ENCODE results near the gene CTSK. TPM values are rescaled to one million over a fixed set of nuclear protein-coding genes. Genes with fewer than 3 reads are reported as not detected.

The CTSK gene
- total and polyA plus RNA-seq, 2 donors from 2014 or later = 11.6 to 16.8 TPM

DNA sequence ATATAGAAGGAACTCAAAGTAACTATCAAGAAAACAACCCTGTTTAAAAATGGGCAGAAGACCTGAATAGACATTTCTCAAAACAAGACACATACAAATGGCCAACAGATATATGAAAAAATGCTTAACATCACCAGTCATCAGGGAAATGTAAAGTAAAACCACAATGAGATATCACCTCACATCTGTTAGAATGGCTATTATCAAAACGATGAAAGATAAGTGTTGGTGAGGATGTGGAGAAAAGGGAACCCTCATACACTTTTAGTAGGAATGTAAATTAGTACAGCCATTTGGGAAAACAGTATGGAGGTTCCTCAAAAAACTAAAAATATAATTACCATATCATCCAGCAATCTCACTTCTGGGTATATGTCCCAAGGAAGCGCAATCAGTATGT, 45.5 kb downstream of the CTSK start:
- H3K4me1 ChIP-seq (ENCODE audit: control insufficient read depth in 2 of 3, insufficient read depth in 2 of 3, low read depth in 1 of 3, low read length in 3 of 3) = no peaks in the 10 kb centered on the region
- no peak overlapping the region for H3K9ac ChIP-seq (ENCODE audit: low read length in 3 of 3)
- no peak for DNase-seq
- H3K9me3 ChIP-seq (ENCODE audit: control insufficient read depth in 2 of 3, insufficient read depth in 1 of 3, low read length in 3 of 3) = peaks cover 0 to 4% (median 0%) of the 10 kb centered on the region in 3 donors
- TF ChIP-seq, protein P1, sequence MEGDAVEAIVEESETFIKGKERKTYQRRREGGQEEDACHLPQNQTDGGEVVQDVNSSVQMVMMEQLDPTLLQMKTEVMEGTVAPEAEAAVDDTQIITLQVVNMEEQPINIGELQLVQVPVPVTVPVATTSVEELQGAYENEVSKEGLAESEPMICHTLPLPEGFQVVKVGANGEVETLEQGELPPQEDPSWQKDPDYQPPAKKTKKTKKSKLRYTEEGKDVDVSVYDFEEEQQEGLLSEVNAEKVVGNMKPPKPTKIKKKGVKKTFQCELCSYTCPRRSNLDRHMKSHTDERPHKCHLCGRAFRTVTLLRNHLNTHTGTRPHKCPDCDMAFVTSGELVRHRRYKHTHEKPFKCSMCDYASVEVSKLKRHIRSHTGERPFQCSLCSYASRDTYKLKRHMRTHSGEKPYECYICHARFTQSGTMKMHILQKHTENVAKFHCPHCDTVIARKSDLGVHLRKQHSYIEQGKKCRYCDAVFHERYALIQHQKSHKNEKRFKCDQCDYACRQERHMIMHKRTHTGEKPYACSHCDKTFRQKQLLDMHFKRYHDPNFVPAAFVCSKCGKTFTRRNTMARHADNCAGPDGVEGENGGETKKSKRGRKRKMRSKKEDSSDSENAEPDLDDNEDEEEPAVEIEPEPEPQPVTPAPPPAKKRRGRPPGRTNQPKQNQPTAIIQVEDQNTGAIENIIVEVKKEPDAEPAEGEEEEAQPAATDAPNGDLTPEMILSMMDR (IDR thresholded peaks at IDR 0.05; ENCODE audit: borderline replicate concordance, extremely low read depth, insufficient read depth) = no peak
- intact Hi-C loops (cut with DNase I) = no loop called here
- no peaks in the 10 kb centered on the region for H3K36me3 ChIP-seq (ENCODE audit: control insufficient read depth in 2 of 3, insufficient read depth in 3 of 3, low read length in 3 of 3)
- no peaks in the 10 kb centered on the region for H3K27me3 ChIP-seq (ENCODE audit: control insufficient read depth, insufficient read depth, low read length)
- H3K4me3 ChIP-seq (ENCODE audit: low read length in 3 of 3) = no peak overlapping the region
- no peak overlapping the region for H3K27ac ChIP-seq (ENCODE audit: low read depth in 2 of 2, low read length in 2 of 2)
- FAIRE-seq = no peak

DNA sequence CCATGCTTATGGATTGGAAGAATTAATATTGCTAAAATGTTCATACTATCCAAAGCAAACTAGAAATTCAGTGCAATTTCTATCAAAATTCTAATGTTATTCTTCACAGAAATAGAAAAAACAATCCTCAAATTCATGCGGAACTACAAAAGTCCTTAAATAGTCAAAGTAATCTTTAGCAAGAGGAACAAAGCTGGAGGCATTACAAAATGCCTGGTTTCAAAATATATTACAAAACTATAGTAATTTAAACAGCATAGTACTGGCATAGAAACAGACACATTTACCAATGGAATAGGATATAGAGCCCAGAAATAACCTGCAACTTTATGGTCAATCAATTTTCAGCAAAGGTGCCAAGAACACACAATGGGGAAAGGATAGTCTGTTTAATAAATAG, 46.3 kb downstream of the CTSK start:
- FAIRE-seq = no peak
- H3K4me1 ChIP-seq (ENCODE audit: control insufficient read depth in 2 of 3, insufficient read depth in 2 of 3, low read depth in 1 of 3, low read length in 3 of 3) = no peaks in the 10 kb centered on the region
- H3K27ac ChIP-seq (ENCODE audit: low read depth in 2 of 2, low read length in 2 of 2) = no peak overlapping the region
- no peak overlapping the region for H3K9ac ChIP-seq (ENCODE audit: low read length in 3 of 3)
- H3K27me3 ChIP-seq (ENCODE audit: control insufficient read depth, insufficient read depth, low read length) = no peaks in the 10 kb centered on the region
- intact Hi-C loops (cut with DNase I) = no loop called here
- no peak for DNase-seq
- H3K36me3 ChIP-seq (ENCODE audit: control insufficient read depth in 2 of 3, insufficient read depth in 3 of 3, low read length in 3 of 3) = no peaks in the 10 kb centered on the region
- H3K9me3 ChIP-seq (ENCODE audit: control insufficient read depth in 2 of 3, insufficient read depth in 1 of 3, low read length in 3 of 3) = peaks cover 0 to 4% (median 0%) of the 10 kb centered on the region in 3 donors
- H3K4me3 ChIP-seq (ENCODE audit: low read length in 3 of 3) = no peak overlapping the region
- TF ChIP-seq, protein P1 (IDR thresholded peaks at IDR 0.05; ENCODE audit: borderline replicate concordance, extremely low read depth, insufficient read depth) = no peak

DNA sequence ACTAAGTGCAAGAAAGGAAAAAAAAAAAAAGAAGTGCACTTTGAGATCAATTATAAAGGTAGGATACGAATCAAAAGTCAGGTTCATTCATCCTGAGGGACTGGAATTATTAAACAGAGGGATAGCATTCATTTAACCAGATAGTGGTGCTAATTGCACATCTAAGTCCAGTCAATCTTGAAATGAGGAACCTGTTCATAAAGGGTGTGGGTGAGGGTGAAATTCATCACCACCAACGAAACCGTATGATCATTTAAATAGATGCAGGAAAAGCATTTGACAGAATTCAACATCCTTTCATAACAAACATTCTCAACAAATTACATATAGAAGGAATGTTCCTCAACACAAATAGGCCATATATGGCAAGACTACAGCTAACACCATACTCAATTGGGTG, 48.0 kb downstream of the CTSK start:
- no peak overlapping the region for H3K27ac ChIP-seq (ENCODE audit: low read depth in 2 of 2, low read length in 2 of 2)

More for the DNA sequence above, 48.0 kb downstream of the CTSK start:
- FAIRE-seq = no peak
- H3K36me3 ChIP-seq (ENCODE audit: control insufficient read depth in 2 of 3, insufficient read depth in 3 of 3, low read length in 3 of 3) = no peaks in the 10 kb centered on the region
- intact Hi-C loops (cut with DNase I) = no loop called here
- H3K9me3 ChIP-seq (ENCODE audit: control insufficient read depth in 2 of 3, insufficient read depth in 1 of 3, low read length in 3 of 3) = peaks cover 0 to 4% (median 0%) of the 10 kb centered on the region in 3 donors
- no peaks in the 10 kb centered on the region for H3K27me3 ChIP-seq (ENCODE audit: control insufficient read depth, insufficient read depth, low read length)
- no peaks in the 10 kb centered on the region for H3K4me1 ChIP-seq (ENCODE audit: control insufficient read depth in 2 of 3, insufficient read depth in 2 of 3, low read depth in 1 of 3, low read length in 3 of 3)
- TF ChIP-seq, protein P1 (IDR thresholded peaks at IDR 0.05; ENCODE audit: borderline replicate concordance, extremely low read depth, insufficient read depth) = no peak
- DNase-seq = no peak
- H3K9ac ChIP-seq (ENCODE audit: low read length in 3 of 3) = no peak overlapping the region
- no peak overlapping the region for H3K4me3 ChIP-seq (ENCODE audit: low read length in 3 of 3)
